Stomach (tissue), 9 donors: ENCODE data around the gene DAPK2. TPM values are rescaled to one million over a fixed set of nuclear protein-coding genes. Genes with fewer than 3 reads are reported as not detected.

Source experiments
- DNase-seq, 2 donors: peaks; one replicate each; pipeline versions ENCODE4 v3.0.0 to v3.0.0-alpha.2; 2013 to 2019
- H3K27ac ChIP-seq, 5 donors: fragments of 200-600 bp in 4 of 5; sonication (generic) in 4 of 5; one replicate each; pipeline ENCODE4 v1.5.1; 2013 to 2019; ENCODE audit warnings: mild to moderate bottlenecking in 1 of 5, moderate library complexity in 1 of 5
- H3K27me3 ChIP-seq, 3 donors: fragments of 200-600 bp; sonication (generic); one replicate each; pipeline ENCODE4 v1.5.1; 2017 to 2019; ENCODE audit warnings: mixed run types in 1 of 3
- H3K36me3 ChIP-seq, 4 donors: fragments of 200-600 bp; sonication (generic); 1 replicate in 3 of 4; 2 replicates in 1 of 4; pipeline ENCODE4 v1.5.1; 2016 to 2019
- H3K4me1 ChIP-seq, 4 donors: fragments of 200-600 bp; sonication (generic); one replicate each; pipeline ENCODE4 v1.5.1; 2016 to 2019
- H3K4me3 ChIP-seq, 4 donors: fragments of 200-600 bp; sonication (generic) in 3 of 4; one replicate each; pipeline ENCODE4 v1.5.1; 2016 to 2019; ENCODE audit warnings: mild to moderate bottlenecking in 1 of 4
- H3K9me3 ChIP-seq, 4 donors: fragments of 200-600 bp; sonication (generic); one replicate each; pipeline ENCODE4 v1.5.1; 2016 to 2019
- EP300 ChIP-seq: sonication (generic); formaldehyde crosslinking; IDR thresholded peaks from one replicate; pipeline ENCODE4 v1.6.1; 2017; ENCODE audit warnings: antibody characterized with exemption
- POLR2A ChIP-seq, 4 donors: fragments of 450-650 bp; IDR thresholded peaks; one replicate each; pipeline ENCODE4 v1.6.1; 2016; ENCODE audit warnings: antibody characterized with exemption in 4 of 4, control low read depth in 2 of 4, mild to moderate bottlenecking in 1 of 4, moderate library complexity in 1 of 4
- POLR2AphosphoS5 ChIP-seq, 3 donors: sonication (generic); formaldehyde crosslinking; IDR thresholded peaks; one replicate each; pipeline ENCODE4 v1.6.1; 2016; ENCODE audit warnings: antibody characterized with exemption in 3 of 3
- WGBS, 5 donors: extraction: QIAGEN DNeasy Blood & Tissue Kit in 3 of 5; methylation state at CpG; one replicate each; pipeline versions ENCODE4 v1.1.5 to v1.1.7; 2013 to 2018; 5-methylcytosine and 5-hydroxymethylcytosine counted together
- intact Hi-C: fragments of 100-400 bp; cut with DNase I; formaldehyde crosslinking; loops from one replicate; pipeline ENCODE4 v1.15.1; 2023; ENCODE audit warnings: low total_unique reads
- polyA plus RNA-seq, 3 donors: library from polyadenylated mRNA; stranded (reverse); fragments of 200-250 nt; gene quantifications; one replicate each; pipeline ENCODE4 v1.2.3, GENCODE V29; 2013
- total RNA-seq, 5 donors: library from RNA; depleted of rRNA; stranded (reverse); fragments of >200 nt; gene quantifications; one replicate each; pipeline versions ENCODE4 v1.1.0 to v1.2.3, GENCODE V29; 2014 to 2016
- TF ChIP-seq, protein P1 (sequence below), 7 experiments: fragments of 450-650 bp in 4 of 7; fragments of 200-600 bp in 3 of 7; sonication (generic) in 3 of 7; IDR thresholded peaks; one replicate each; pipeline ENCODE4 v1.5.1; 2016 to 2019; ENCODE audit warnings: antibody characterized with exemption in 7 of 7, control low read depth in 2 of 7, mild to moderate bottlenecking in 1 of 7
- donor health status: healthy with polysubstance abuse.
- donor health status: Bipolar disorder and iron deficiency.
- donor health status: healthy.

DAPK2 gene
- total and polyA plus RNA-seq, 8 donors: 5.2 to 178 (median 16.6) TPM

DNA sequence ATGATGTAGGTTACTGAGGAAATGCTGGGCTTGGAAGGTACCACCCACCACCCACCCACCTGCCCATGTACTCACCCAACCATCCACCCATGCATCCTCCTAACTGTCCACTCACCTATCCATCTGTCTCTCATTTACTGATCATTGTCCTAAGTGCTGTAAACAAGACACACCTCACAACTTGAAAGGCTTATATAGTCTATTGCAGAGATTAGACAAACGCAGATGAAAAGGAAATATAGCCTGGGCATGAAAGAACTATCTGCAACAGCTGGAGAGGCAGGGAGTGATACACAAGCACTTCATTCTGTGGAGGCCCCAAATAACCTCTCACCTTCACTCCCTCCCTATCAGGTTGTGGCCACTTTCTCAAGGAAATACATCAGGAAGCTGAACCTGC, 54.0 kb downstream of the DAPK2 start:
- TF ChIP-seq POLR2AphosphoS5 (IDR thresholded peaks at IDR 0.05): no peak
- TF ChIP-seq, protein P1, sequence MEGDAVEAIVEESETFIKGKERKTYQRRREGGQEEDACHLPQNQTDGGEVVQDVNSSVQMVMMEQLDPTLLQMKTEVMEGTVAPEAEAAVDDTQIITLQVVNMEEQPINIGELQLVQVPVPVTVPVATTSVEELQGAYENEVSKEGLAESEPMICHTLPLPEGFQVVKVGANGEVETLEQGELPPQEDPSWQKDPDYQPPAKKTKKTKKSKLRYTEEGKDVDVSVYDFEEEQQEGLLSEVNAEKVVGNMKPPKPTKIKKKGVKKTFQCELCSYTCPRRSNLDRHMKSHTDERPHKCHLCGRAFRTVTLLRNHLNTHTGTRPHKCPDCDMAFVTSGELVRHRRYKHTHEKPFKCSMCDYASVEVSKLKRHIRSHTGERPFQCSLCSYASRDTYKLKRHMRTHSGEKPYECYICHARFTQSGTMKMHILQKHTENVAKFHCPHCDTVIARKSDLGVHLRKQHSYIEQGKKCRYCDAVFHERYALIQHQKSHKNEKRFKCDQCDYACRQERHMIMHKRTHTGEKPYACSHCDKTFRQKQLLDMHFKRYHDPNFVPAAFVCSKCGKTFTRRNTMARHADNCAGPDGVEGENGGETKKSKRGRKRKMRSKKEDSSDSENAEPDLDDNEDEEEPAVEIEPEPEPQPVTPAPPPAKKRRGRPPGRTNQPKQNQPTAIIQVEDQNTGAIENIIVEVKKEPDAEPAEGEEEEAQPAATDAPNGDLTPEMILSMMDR (IDR thresholded peaks at IDR 0.05): no peak
- no peak for TF ChIP-seq POLR2A (IDR thresholded peaks at IDR 0.05)
- no peak for TF ChIP-seq EP300
- DNase-seq: no peak
- Histone ChIP-seq H3K27me3 (no peaks in the 10 kb centered on the region), H3K9me3 (no peaks in the 10 kb centered on the region), H3K36me3 (no peaks in the 10 kb centered on the region), H3K27ac (no peak overlapping the region), H3K4me3 (no peak overlapping the region), H3K4me1 (peaks cover 0 to 59% (median 24%) of the 10 kb centered on the region in 4 donors)
- 29 to 68% (median 47%) methylated on average over 1 of the region's 1 CpG for WGBS, 5 donors
- intact Hi-C loops: no loop called here

DNA sequence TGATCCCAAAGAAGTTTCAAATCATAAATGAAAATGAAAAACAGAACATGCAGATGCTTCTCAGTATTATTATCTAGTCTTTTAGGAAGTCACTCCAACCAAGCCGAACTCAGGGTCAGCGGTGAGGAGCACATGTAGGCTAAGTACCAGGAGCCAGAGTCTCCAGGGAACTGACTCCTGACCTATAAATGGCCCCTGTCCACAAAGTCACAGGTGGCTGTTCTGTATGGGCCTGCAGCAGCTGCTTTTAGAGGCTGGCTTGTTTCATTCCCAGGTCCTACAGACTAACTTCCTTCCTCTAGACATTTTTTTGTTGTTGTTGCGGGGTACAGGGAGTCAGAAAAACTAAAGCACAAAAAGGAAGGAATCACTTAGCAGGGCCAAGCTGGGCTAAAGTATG, 54.6 kb downstream of the DAPK2 start:
- H3K9me3 ChIP-seq: no peaks in the 10 kb centered on the region
- intact Hi-C loops: no loop called here
- 58 to 78% (median 70%) methylated on average over 3 of the region's 3 CpGs for WGBS, 5 donors
- no peaks in the 10 kb centered on the region for H3K27me3 ChIP-seq
- no peak overlapping the region for H3K4me3 ChIP-seq
- no peak for DNase-seq
- TF ChIP-seq, protein P1 (IDR thresholded peaks at IDR 0.05): no peak
- TF ChIP-seq EP300: no peak
- TF ChIP-seq POLR2AphosphoS5 (IDR thresholded peaks at IDR 0.05): no peak
- no peak for TF ChIP-seq POLR2A (IDR thresholded peaks at IDR 0.05)
- peaks cover 0 to 61% (median 27%) of the 10 kb centered on the region in 4 donors for H3K4me1 ChIP-seq
- no peaks in the 10 kb centered on the region for H3K36me3 ChIP-seq
- H3K27ac ChIP-seq: no peak overlapping the region

DNA sequence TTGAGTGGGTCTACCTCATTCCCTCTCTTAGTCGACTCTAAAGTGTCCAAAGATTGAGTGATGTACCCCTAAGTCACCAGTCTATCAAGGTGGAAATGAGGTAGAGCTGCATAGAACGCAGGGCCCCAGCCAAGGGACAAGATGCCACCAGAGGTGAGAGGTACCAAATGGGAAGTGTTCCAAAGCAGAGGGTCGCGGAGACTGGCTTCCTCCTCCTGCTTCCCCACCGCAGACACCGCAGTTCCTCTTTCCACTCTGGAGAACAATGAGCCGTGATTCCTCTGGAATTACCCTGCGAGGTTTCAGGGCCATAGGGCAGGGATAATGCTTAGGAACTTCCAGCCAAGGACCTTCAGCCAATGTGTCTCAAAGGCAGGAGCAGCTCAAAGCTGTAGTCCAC, 55.8 kb downstream of the DAPK2 start:
- intact Hi-C loops: no loop called here
- Histone ChIP-seq H3K9me3 (no peaks in the 10 kb centered on the region), H3K4me1 (peaks cover 0 to 65% (median 37%) of the 10 kb centered on the region in 4 donors), H3K4me3 (no peak overlapping the region), H3K27me3 (no peaks in the 10 kb centered on the region), H3K36me3 (no peaks in the 10 kb centered on the region), H3K27ac (no peak overlapping the region)
- 70 to 89% (median 83%) methylated on average over 7 to 8 of the region's 8 CpGs for WGBS, 5 donors
- no peak for TF ChIP-seq POLR2AphosphoS5 (IDR thresholded peaks at IDR 0.05)
- TF ChIP-seq, protein P1 (IDR thresholded peaks at IDR 0.05): no peak
- TF ChIP-seq EP300: no peak
- no peak for TF ChIP-seq POLR2A (IDR thresholded peaks at IDR 0.05)
- DNase-seq: no peak

DNA sequence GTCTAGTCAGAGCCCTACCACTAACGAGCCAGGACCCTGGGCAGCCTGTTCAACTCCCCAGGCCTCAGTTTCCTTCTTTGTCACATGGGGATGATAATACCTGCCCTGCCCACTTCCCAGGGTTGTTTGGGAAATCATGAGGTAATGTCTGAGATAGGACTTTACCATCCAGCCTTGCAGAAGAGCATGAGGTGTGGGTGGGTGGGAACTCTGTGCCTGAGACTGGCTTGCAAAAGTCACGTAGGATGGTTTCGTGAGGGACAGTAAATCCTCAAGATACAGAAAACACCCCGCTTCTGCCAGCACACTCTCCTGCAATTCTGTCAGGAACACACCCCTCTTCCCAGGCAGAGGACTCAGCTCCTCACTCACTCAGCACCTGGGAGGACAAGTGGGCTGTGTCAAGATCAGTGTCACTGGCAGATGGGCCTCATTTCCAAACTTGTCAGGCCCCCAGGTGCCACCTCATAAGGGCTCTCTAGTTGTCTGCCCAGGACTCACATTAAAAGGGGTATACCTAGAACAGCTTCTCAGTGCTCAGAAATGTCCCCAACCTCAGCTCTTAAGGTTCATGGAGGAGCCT, 58.4 kb downstream of the DAPK2 start:
- DNase-seq: peak in 1 of 2 donors; percentile 19
- WGBS, 5 donors: 88 to 93% (median 91%) methylated on average over 4 of the region's 4 CpGs
- intact Hi-C loops: no loop called here
- Histone ChIP-seq H3K27ac (peak overlapping the region in 1 of 5 donors; percentile 68), H3K9me3 (no peaks in the 10 kb centered on the region), H3K27me3 (no peaks in the 10 kb centered on the region), H3K4me3 (no peak overlapping the region), H3K4me1 (peaks cover 0 to 59% (median 42%) of the 10 kb centered on the region in 4 donors), H3K36me3 (peaks cover 0 to 6% (median 0%) of the 10 kb centered on the region in 4 donors)
- TF ChIP-seq POLR2AphosphoS5 (IDR thresholded peaks at IDR 0.05): no peak
- TF ChIP-seq EP300: no peak
- no peak for TF ChIP-seq POLR2A (IDR thresholded peaks at IDR 0.05)
- TF ChIP-seq, protein P1 (IDR thresholded peaks at IDR 0.05): no peak
